ENCODE results near the gene MPO. TPM values are rescaled to one million over a fixed set of nuclear protein-coding genes. Genes with fewer than 3 reads are reported as not detected.

The MPO gene
- total RNA-seq, 2 donors from 2014 or later = 0.07 TPM; not detected in 1

DNA sequence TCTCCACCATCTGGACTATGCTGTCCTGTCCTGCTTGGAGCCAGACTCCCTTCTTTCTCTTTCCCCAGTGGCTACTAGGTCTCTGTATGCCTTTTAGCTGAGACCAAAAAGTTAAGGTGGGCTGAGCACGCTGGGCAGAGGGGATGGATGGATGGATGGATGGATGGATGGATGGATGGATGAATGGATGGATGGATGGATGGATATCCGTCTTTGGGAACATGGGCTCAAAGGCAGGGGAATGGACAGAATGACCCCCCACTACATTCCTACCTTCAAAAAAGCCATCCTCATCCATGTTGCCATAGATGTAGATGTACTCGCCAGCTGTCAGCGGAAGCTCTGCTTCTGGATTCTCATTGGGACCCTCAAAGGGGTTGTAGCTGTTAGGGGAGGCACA lies 35.0 kb upstream of the MPO start:
- H3K36me3 Mint-ChIP-seq (ENCODE audit: low read depth) = no peaks in the 10 kb centered on the region
- ATAC-seq = no peak
- no peaks in the 10 kb centered on the region for H3K27me3 Mint-ChIP-seq
- H3K4me3 Mint-ChIP-seq = no peak overlapping the region
- H3K27ac Mint-ChIP-seq = no peak overlapping the region
- no peak for DNase-seq
- no peaks in the 10 kb centered on the region for H3K9me3 ChIP-seq (ENCODE audit: control insufficient read depth, low read length, poor library complexity, severe bottlenecking)
- H3K4me1 Mint-ChIP-seq = peaks cover 8% of the 10 kb centered on the region

DNA sequence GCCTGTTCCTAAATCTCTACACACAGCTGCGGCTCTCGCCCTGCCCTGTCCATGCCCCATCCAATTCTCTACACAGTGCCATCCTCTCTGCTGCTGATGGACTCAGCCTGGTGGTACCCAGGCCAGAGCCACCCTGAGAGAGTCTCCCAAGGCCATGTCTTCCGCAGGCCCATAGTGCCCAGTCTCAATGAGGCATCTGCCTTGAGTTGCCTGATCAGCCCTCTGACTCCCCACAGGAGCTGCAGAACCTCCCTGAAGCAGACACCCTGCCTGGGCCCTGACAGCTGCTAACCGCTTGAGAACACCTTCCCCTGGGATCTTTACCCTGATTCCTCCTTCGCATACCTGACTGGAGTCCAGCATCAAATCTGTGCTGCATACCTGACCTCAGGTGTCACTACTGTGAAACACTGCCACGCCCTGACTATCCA lies 34.6 kb upstream of the MPO start:
- ATAC-seq = no peak
- no peaks in the 10 kb centered on the region for H3K9me3 ChIP-seq (ENCODE audit: control insufficient read depth, low read length, poor library complexity, severe bottlenecking)
- no peak overlapping the region for H3K4me3 Mint-ChIP-seq
- H3K27me3 Mint-ChIP-seq = no peaks in the 10 kb centered on the region
- H3K4me1 Mint-ChIP-seq = peaks cover 7% of the 10 kb centered on the region
- DNase-seq = no peak
- H3K36me3 Mint-ChIP-seq (ENCODE audit: low read depth) = no peaks in the 10 kb centered on the region
- H3K27ac Mint-ChIP-seq = no peak overlapping the region

DNA sequence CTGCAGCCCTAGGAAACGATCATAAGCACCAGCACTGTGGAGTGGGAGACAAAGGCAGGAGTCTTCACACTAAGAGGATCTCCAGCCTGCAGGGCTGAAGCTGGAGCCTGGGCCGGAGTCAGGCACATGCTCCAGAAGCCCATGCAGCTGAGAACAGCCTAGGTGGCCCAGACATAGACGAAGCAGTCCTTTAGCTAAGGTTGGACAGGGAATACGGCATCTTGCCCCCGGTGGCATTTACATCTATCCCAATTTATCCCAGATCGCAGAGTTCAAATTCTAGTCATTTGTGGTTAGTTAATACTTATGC lies 33.9 kb upstream of the MPO start:
- Mint-ChIP-seq H3K4me1 (peaks cover 7% of the 10 kb centered on the region), H3K36me3 (ENCODE audit: low read depth) (no peaks in the 10 kb centered on the region), H3K27ac (peak overlapping the region; percentile 83), H3K4me3 (no peak overlapping the region), H3K27me3 (no peaks in the 10 kb centered on the region)
- no peaks in the 10 kb centered on the region for H3K9me3 ChIP-seq (ENCODE audit: control insufficient read depth, low read length, poor library complexity, severe bottlenecking)
- ATAC-seq = no peak
- no peak for DNase-seq

GRCh38 chr17:58313815-58314705 lies 33.3 kb upstream of the MPO start:
- ATAC-seq (no peak), DNase-seq (no peak)
- no peaks in the 10 kb centered on the region for H3K27me3 Mint-ChIP-seq
- H3K36me3 Mint-ChIP-seq (ENCODE audit: low read depth) = no peaks in the 10 kb centered on the region
- no peak overlapping the region for H3K4me3 Mint-ChIP-seq
- peaks cover 7% of the 10 kb centered on the region for H3K4me1 Mint-ChIP-seq
- peak overlapping the region; percentile 83 for H3K27ac Mint-ChIP-seq
- H3K9me3 ChIP-seq (ENCODE audit: control insufficient read depth, low read length, poor library complexity, severe bottlenecking) = no peaks in the 10 kb centered on the region

DNA sequence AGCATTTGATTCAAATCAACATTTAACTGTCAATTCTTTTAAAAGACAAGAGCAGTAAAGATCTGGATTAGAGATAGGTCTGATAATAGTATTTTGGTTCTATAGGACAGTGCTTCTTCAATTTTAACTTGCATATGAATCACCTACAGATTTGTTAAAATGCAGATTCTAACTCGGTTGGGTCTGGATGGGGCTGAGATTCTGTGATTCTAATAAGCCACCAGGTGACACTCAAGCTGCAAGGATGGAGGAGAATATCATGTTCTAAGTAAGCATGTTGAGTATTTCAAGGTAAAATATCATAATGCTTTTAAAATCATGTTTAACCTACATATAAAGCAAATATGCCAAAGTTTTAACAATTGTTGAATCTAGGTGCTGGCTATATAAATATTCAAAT lies 32.1 kb upstream of the MPO start:
- H3K9me3 ChIP-seq (ENCODE audit: control insufficient read depth, low read length, poor library complexity, severe bottlenecking) = no peaks in the 10 kb centered on the region
- H3K27ac Mint-ChIP-seq = peak overlapping the region; percentile 6
- no peak for DNase-seq
- H3K36me3 Mint-ChIP-seq (ENCODE audit: low read depth) = no peaks in the 10 kb centered on the region
- no peak for ATAC-seq
- H3K4me3 Mint-ChIP-seq = peak overlapping the region; percentile 36
- no peaks in the 10 kb centered on the region for H3K27me3 Mint-ChIP-seq
- H3K4me1 Mint-ChIP-seq = peaks cover 7% of the 10 kb centered on the region

DNA sequence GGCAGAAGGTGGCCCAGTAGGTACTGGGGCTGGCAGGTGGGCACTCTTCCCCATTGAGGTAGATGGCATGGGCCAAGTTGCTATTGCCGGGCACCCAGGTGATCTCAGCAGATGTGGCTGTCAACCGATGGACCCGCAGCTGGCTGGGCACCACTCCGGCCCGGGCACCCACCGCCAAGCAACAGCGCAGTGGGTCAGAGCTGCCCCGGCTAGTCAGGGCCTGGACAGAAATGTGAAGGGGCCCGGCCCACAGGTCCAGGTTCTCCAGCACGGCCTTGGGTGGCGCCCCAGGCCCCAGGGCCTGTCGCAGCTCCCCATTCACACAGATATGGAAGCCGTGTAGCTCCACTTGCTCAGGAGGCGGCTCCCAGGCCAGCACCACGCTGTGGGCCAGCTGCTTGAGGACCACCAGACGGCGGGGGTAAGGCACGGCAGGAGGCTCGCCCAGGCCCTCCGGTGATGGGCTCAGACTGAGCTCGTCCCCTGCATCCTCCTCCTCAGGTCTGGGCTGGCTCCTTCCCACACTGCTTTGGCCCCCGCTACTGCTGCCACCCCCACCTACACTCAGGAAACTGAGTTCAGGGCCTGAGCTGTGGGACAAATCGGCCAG lies 31.4 kb upstream of the MPO start:
- no peaks in the 10 kb centered on the region for H3K9me3 ChIP-seq (ENCODE audit: control insufficient read depth, low read length, poor library complexity, severe bottlenecking)
- ATAC-seq (no peak), DNase-seq (no peak)
- H3K4me1 Mint-ChIP-seq = no peaks in the 10 kb centered on the region
- no peaks in the 10 kb centered on the region for H3K36me3 Mint-ChIP-seq (ENCODE audit: low read depth)
- H3K27ac Mint-ChIP-seq = no peak overlapping the region
- peak overlapping the region; percentile 36 for H3K4me3 Mint-ChIP-seq
- no peaks in the 10 kb centered on the region for H3K27me3 Mint-ChIP-seq

- H3K27me3 Mint-ChIP-seq = no peaks in the 10 kb centered on the region
- no peaks in the 10 kb centered on the region for H3K36me3 Mint-ChIP-seq (ENCODE audit: low read depth)
- ATAC-seq = no peak
Observed at GRCh38 chr17:58311429-58311894, 30.7 kb upstream of the MPO start.

DNA sequence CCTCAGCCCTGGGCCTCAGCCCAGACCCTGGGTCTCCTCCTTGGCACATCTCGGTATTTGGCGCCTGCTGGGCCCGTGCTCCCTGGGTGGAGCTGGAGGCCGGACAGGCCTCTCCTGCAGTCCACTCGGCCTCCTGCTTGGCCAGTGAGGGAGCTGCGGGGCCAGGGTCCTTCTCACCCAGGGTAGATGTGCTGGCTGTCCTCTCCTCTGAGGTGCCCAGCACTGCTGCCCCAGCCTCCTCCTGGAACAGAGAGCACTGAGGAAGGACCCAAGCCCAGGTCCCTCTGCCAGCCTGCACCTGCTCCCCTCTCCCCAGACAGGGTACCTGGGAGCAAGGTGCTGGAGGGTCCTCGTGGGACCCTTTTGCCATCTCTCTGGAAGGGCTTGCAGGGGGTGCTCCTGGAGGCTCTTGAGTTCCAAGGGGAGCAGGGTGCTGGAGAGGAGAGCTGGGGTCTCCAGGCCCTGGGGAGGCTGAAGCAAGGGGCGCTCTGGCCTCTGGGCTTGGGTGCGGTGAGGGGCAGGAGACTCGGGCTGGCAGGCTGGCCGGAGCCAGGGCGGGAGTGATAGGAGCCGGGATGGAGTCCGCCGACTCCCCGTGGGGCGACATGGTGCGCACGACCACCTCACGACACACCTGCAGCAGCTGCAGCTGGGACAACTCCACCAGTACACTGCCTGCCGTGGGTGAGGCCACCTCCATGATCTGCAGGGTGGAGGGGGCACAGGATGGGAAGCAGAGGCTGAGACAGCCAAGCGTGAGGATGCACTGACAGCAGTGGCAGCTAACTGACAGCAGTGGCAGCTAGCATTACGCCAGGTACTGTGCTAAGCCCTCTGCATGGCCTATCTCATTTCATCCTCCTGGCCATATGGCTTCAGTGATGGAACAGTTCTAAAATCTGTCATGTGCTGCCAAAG lies 30.0 kb upstream of the MPO start:
- ATAC-seq = no peak
- no peaks in the 10 kb centered on the region for H3K9me3 ChIP-seq (ENCODE audit: control insufficient read depth, low read length, poor library complexity, severe bottlenecking)
- no peak for DNase-seq
- Mint-ChIP-seq H3K4me1 (no peaks in the 10 kb centered on the region), H3K27ac (no peak overlapping the region), H3K4me3 (no peak overlapping the region), H3K36me3 (ENCODE audit: low read depth) (no peaks in the 10 kb centered on the region), H3K27me3 (no peaks in the 10 kb centered on the region)

More at GRCh38 chr17:58311429-58311894, 30.7 kb upstream of the MPO start:
- DNase-seq = no peak
- Mint-ChIP-seq H3K4me3 (no peak overlapping the region), H3K27ac (no peak overlapping the region), H3K4me1 (no peaks in the 10 kb centered on the region)
- H3K9me3 ChIP-seq (ENCODE audit: control insufficient read depth, low read length, poor library complexity, severe bottlenecking) = no peaks in the 10 kb centered on the region

DNA sequence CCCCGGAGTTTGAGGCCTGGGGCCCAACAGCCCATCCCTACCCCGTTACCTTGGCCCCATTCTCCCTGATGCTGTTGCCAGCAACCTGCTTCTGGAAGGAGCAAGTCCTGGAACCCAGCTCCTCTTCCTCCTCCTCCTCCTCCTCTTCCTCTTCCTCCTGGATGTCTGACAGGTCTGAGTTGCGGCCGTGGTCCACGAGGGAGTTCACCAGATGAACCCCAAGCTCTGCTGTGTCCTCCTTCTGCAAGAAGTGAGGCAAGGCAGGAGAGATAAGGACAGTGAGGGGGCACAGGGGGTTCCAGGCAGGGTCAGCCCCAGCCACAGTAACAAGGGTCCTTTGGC lies 29.2 kb upstream of the MPO start:
- H3K9me3 ChIP-seq (ENCODE audit: control insufficient read depth, low read length, poor library complexity, severe bottlenecking) = no peaks in the 10 kb centered on the region
- no peak overlapping the region for H3K4me3 Mint-ChIP-seq
- H3K4me1 Mint-ChIP-seq = no peaks in the 10 kb centered on the region
- no peak overlapping the region for H3K27ac Mint-ChIP-seq
- DNase-seq (no peak), ATAC-seq (no peak)
- no peaks in the 10 kb centered on the region for H3K36me3 Mint-ChIP-seq (ENCODE audit: low read depth)
- H3K27me3 Mint-ChIP-seq = no peaks in the 10 kb centered on the region

GRCh38 chr17:58308985-58309917 lies 28.5 kb upstream of the MPO start:
- H3K9me3 ChIP-seq (ENCODE audit: control insufficient read depth, low read length, poor library complexity, severe bottlenecking) = no peaks in the 10 kb centered on the region
- Mint-ChIP-seq H3K4me1 (peaks cover under 1% of the 10 kb centered on the region), H3K27me3 (no peaks in the 10 kb centered on the region), H3K4me3 (no peak overlapping the region), H3K27ac (no peak overlapping the region), H3K36me3 (ENCODE audit: low read depth) (no peaks in the 10 kb centered on the region)
- DNase-seq (no peak), ATAC-seq (no peak)

DNA sequence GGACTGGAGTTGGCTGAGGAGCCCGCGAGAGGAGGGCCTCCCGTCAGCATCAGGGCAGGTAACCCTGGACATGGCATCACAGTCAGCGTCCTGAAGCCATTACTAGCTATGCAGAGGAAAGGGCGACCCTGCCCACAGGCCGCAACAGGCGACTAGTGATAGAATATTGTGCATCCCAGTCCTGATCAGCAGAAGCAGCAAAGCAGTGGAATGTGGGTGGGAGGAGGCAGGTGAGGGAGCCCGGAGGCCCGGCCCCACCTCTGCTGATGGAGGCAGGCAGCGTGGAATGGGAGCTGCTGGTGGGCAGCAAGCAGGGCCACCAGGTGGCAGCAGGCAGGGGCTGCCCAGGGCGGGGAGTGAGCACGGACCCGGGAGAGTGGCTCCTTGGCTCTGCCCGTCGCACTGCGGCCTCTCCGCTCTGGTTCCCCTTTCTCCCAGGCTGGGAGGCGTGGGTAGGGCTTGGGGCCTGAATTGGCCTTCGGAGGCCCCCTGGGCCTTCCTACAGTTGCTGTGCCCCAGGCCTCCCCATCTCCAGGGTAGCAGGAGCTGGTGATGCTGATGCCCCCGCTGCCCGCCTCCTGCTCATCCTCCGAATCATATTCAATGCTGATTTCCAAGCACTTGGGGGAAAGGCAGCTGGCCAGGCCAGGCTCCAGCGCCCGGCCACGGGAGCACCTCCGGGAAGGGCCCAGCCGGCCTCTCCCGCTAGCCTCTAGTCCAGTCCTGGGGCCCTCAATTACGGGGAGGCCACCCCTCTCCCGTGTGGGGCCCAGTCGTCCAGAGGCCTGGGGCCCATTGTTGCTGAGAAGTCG lies 27.6 kb upstream of the MPO start:
- H3K4me3 Mint-ChIP-seq = no peak overlapping the region
- peaks cover 4% of the 10 kb centered on the region for H3K4me1 Mint-ChIP-seq
- no peaks in the 10 kb centered on the region for H3K9me3 ChIP-seq (ENCODE audit: control insufficient read depth, low read length, poor library complexity, severe bottlenecking)
- no peaks in the 10 kb centered on the region for H3K27me3 Mint-ChIP-seq
- H3K27ac Mint-ChIP-seq = no peak overlapping the region
- DNase-seq = no peak
- H3K36me3 Mint-ChIP-seq (ENCODE audit: low read depth) = no peaks in the 10 kb centered on the region
- no peak for ATAC-seq
